ENCODE results near the gene NOTUM. TPM values are rescaled to one million over a fixed set of nuclear protein-coding genes. Genes with fewer than 3 reads are reported as not detected.

Gene NOTUM
- total RNA-seq, 1 experiment from 2014 or later, result not detected

DNA sequence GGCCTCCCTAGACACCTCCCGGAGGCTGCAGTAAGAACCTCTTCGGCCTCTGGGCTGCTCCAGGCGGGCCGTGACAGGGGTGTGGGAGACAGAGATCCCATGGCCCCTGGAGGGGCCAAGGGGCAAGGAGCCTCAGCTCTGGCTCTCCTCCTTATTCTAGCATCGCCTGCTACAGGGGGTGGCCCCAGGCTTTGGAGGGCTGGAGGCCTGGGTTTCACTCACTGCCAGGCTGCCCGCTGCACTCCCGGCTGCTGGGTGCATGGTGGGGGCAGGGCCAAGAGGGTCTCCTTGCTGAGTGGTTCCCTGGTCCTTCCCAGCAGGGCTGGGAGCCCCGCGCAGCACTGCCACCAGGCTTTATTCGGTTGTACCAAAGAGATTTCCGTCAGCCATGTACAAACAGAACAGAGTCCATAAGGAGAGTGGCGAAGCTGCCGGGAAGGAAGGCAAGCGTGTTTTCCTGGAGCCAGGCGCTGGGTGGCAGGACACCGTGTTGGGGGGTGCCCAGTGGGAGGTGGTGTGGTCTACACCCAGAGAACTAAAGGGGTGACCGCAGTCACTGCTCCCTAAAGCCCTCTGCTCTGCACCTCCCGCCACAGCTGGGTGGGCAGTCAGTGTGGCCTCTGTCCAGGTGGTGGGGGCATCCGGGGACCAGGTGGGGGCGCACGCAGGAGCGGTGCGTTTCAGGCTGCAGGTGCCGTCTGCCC, 56.9 kb downstream of the NOTUM start:
- TF ChIP-seq EZH2phosphoT487 (IDR thresholded peaks at IDR 0.05; ENCODE audit: borderline replicate concordance, low read length) (no peak), EZH2 (IDR thresholded peaks at IDR 0.05; ENCODE audit: low read length, unreplicated experiment) (no peak)
- TF ChIP-seq, protein P1, sequence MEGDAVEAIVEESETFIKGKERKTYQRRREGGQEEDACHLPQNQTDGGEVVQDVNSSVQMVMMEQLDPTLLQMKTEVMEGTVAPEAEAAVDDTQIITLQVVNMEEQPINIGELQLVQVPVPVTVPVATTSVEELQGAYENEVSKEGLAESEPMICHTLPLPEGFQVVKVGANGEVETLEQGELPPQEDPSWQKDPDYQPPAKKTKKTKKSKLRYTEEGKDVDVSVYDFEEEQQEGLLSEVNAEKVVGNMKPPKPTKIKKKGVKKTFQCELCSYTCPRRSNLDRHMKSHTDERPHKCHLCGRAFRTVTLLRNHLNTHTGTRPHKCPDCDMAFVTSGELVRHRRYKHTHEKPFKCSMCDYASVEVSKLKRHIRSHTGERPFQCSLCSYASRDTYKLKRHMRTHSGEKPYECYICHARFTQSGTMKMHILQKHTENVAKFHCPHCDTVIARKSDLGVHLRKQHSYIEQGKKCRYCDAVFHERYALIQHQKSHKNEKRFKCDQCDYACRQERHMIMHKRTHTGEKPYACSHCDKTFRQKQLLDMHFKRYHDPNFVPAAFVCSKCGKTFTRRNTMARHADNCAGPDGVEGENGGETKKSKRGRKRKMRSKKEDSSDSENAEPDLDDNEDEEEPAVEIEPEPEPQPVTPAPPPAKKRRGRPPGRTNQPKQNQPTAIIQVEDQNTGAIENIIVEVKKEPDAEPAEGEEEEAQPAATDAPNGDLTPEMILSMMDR (conservative IDR thresholded peaks at IDR 0.05; ENCODE audit: low read depth, low read length), result no peak
- H2AFZ ChIP-seq (ENCODE audit: low read length), result no peak overlapping the region
- POLR2A ChIA-PET (ENCODE audit: unreplicated experiment), result no interaction called here
- DNase-seq, result no peak
- H3K9ac ChIP-seq (ENCODE audit: low read length), result no peak overlapping the region
- peaks cover 11% of the 10 kb centered on the region; the same call in 1 of the 2 replicates for H3K79me2 ChIP-seq (ENCODE audit: low read length)
- H3K27me3 ChIP-seq (ENCODE audit: low read length), result no peaks in the 10 kb centered on the region
- H3K27ac ChIP-seq (ENCODE audit: low read length), result no peak overlapping the region
- H3K4me1 ChIP-seq (ENCODE audit: insufficient read depth, low read length), result peaks cover 10% of the 10 kb centered on the region
- H3K9me3 ChIP-seq (ENCODE audit: low read length), result no peaks in the 10 kb centered on the region
- no peaks in the 10 kb centered on the region for H4K20me1 ChIP-seq (ENCODE audit: low read length)
- no peaks in the 10 kb centered on the region for H3K9me2 ChIP-seq (replicated peaks; ENCODE audit: low read length)
- H3K36me3 ChIP-seq (ENCODE audit: low read depth, low read length), result peaks cover 6% of the 10 kb centered on the region; the same call in 1 of the 2 replicates
- CTCF ChIA-PET, result no interaction called here
- BruUV-seq (replicated peaks), result TSS peak; percentile 11
- intact Hi-C loops (cut with micrococcal nuclease), result no loop called here
- no peak overlapping the region for H3K4me2 ChIP-seq (ENCODE audit: low read length)
- no peak for ATAC-seq
- peaks cover 4% of the 10 kb centered on the region for H3F3A ChIP-seq (ENCODE audit: low read length, unreplicated experiment)
- H3K4me3 ChIP-seq (ENCODE audit: low read length), result no peak overlapping the region

DNA sequence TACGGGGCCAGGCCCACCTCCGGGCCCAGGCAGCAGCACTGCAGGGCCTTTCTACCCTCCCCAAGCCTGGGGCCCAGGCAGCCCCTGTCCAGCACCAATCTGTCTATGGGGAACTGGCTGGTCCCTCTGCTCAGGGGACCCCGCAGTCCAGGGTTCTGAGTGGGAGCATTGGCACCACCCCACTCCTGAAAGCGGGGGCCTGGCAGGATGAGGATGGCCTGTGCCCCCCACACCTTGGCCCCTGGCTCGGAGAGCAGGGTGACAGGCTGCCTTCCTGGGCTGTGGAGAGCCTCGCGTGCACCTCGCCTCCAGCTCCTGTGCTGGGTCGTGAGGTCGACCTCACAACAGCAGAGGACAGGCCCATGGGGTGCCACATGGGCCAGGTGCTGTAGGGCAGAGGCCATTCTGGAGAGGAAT, 57.6 kb downstream of the NOTUM start:
- Histone ChIP-seq H3K4me3 (ENCODE audit: low read length) (no peak overlapping the region), H3K36me3 (ENCODE audit: low read depth, low read length) (peaks cover 6% of the 10 kb centered on the region; the same call in 1 of the 2 replicates), H3K9ac (ENCODE audit: low read length) (no peak overlapping the region), H3K4me1 (ENCODE audit: insufficient read depth, low read length) (peaks cover 15% of the 10 kb centered on the region), H3F3A (ENCODE audit: low read length, unreplicated experiment) (peaks cover 7% of the 10 kb centered on the region), H3K27me3 (ENCODE audit: low read length) (no peaks in the 10 kb centered on the region), H3K9me3 (ENCODE audit: low read length) (no peaks in the 10 kb centered on the region), H2AFZ (ENCODE audit: low read length) (no peak overlapping the region), H4K20me1 (ENCODE audit: low read length) (no peaks in the 10 kb centered on the region), H3K4me2 (ENCODE audit: low read length) (no peak overlapping the region), H3K79me2 (ENCODE audit: low read length) (peaks cover 12% of the 10 kb centered on the region; the same call in 1 of the 2 replicates), H3K27ac (ENCODE audit: low read length) (no peak overlapping the region), H3K9me2 (replicated peaks; ENCODE audit: low read length) (no peaks in the 10 kb centered on the region)
- ChIA-PET POLR2A (ENCODE audit: unreplicated experiment) (no interaction called here), CTCF (no interaction called here)
- DNase-seq (no peak), ATAC-seq (no peak)
- intact Hi-C loops (cut with micrococcal nuclease), result no loop called here
- TF ChIP-seq, protein P1 (conservative IDR thresholded peaks at IDR 0.05; ENCODE audit: low read depth, low read length), result no peak
- TF ChIP-seq EZH2phosphoT487 (IDR thresholded peaks at IDR 0.05; ENCODE audit: borderline replicate concordance, low read length) (no peak), EZH2 (IDR thresholded peaks at IDR 0.05; ENCODE audit: low read length, unreplicated experiment) (no peak)
- no TSS peak for BruUV-seq (replicated peaks)
